HEK293T (cell line): Measurements from ENCODE around the gene GLOD5.

ENCODE experiments used
- CTBP1 ChIP-seq: fragments of 450-650 bp; IDR thresholded peaks from 2 replicates; pipeline ENCODE4 v1.6.1; 2016; ENCODE audit warnings: borderline replicate concordance
- L3MBTL2 ChIP-seq: fragments of 450-650 bp; conservative IDR thresholded peaks from 2 replicates; pipeline ENCODE4 v1.6.1; 2016; ENCODE audit warnings: mild to moderate bottlenecking
- SP1 ChIP-seq: fragments of 450-650 bp; IDR thresholded peaks from 2 replicates; pipeline ENCODE4 v1.6.1; 2017
- SUZ12 ChIP-seq: fragments of 450-650 bp; IDR thresholded peaks from 2 replicates; pipeline ENCODE4 v1.6.1; 2016; ENCODE audit warnings: mild to moderate bottlenecking
- TARDBP ChIP-seq: fragments of 450-650 bp; IDR thresholded peaks from 2 replicates; pipeline ENCODE4 v1.6.1; 2016

- TF ChIP-seq TARDBP (no peak), CTBP1 (no peak), L3MBTL2 (no peak), SP1 (no peak), SUZ12 (no peak)
These were observed 15.4 kb downstream of the GLOD5 start for GRCh38 chrX:48776818-48777439.
